OCI-LY7 (cell line): ENCODE data around the gene ZBTB8OS. TPM values are rescaled to one million over a fixed set of nuclear protein-coding genes. Genes with fewer than 3 reads are reported as not detected.

Experiments used
- BruUV-seq: library from RNA; stranded (reverse); fragments of 400-500 nt; replicated peaks from 2 replicates; lab custom pipeline; 2021; lab: Mats Ljungman, UMichigan
- CTCF ChIA-PET: fragments of 300-600 bp; sonication (Branson Sonifier 250); formaldehyde crosslinking; loops from one replicate; lab custom pipeline; 2022; ENCODE audit warnings: antibody characterized with exemption; ENCODE audit not compliant: unreplicated experiment; lab: Charles Lee
- POLR2A ChIA-PET: fragments of 300-600 bp; sonication (Branson Sonifier 250); formaldehyde crosslinking; loops from one replicate; lab custom pipeline; 2022; ENCODE audit warnings: antibody characterized with exemption; lab: Charles Lee
- DNase-seq: peaks from one replicate; pipeline ENCODE4 v3.0.0-alpha.2; 2015; ENCODE audit warnings: low spot score
- H2AFZ ChIP-seq: fragments of 200-600 bp; sonication (generic), shearing (Covaris generic); 2 replicates; pipeline ENCODE4 v1.6.1; 2014; ENCODE audit warnings: mild to moderate bottlenecking, antibody characterized with exemption, low read length, moderate library complexity
- H3K27ac ChIP-seq: fragments of 200-600 bp; sonication (generic); 2 replicates; pipeline ENCODE4 v1.5.1; 2014; ENCODE audit warnings: mixed run types, low read depth, mild to moderate bottlenecking, moderate library complexity, low read length, inconsistent platforms; ENCODE audit not compliant: poor library complexity, severe bottlenecking
- H3K36me3 ChIP-seq: fragments of 200-600 bp; sonication (generic); 2 replicates; pipeline ENCODE4 v1.6.1; 2014; ENCODE audit warnings: mild to moderate bottlenecking, antibody characterized with exemption, low read length, moderate library complexity, mixed read lengths; ENCODE audit not compliant: insufficient read depth
- H3K4me1 ChIP-seq: fragments of 200-600 bp; sonication (generic); 2 replicates; pipeline ENCODE4 v1.5.1; 2014; ENCODE audit warnings: mild to moderate bottlenecking, low read length; ENCODE audit not compliant: insufficient read depth, poor library complexity, severe bottlenecking
- H3K4me2 ChIP-seq: fragments of 200-600 bp; sonication (generic); 2 replicates; pipeline ENCODE4 v1.6.1; 2014; ENCODE audit warnings: mild to moderate bottlenecking, low read length
- H3K4me3 ChIP-seq: fragments of 200-600 bp; sonication (generic); 2 replicates; pipeline ENCODE4 v1.5.1; 2014; ENCODE audit warnings: mild to moderate bottlenecking, low read depth, low read length; ENCODE audit not compliant: poor library complexity, severe bottlenecking
- H3K79me2 ChIP-seq: fragments of 200-600 bp; sonication (generic); 2 replicates; pipeline ENCODE4 v1.6.1; 2016; ENCODE audit warnings: low read depth, mild to moderate bottlenecking, low read length, moderate library complexity, mixed read lengths; ENCODE audit not compliant: insufficient read depth
- H3K9me2 ChIP-seq: fragments of 200-600 bp; sonication (generic); 2 replicates; pipeline ENCODE4 v1.6.1; 2016; ENCODE audit warnings: mild to moderate bottlenecking, low read length, mixed read lengths; ENCODE audit not compliant: insufficient read depth
- H3K9me3 ChIP-seq: fragments of 200-600 bp; sonication (generic); 2 replicates; pipeline ENCODE4 v1.6.1; 2014; ENCODE audit warnings: mild to moderate bottlenecking, mixed run types, low read length, mixed read lengths
- H4K20me1 ChIP-seq: fragments of 200-600 bp; sonication (generic); 2 replicates; pipeline ENCODE4 v1.6.1; 2014; ENCODE audit warnings: mild to moderate bottlenecking, antibody characterized with exemption, low read length, moderate library complexity, mixed read lengths; ENCODE audit not compliant: insufficient read depth
- CTCF ChIP-seq: fragments of 200-600 bp; sonication (generic); conservative IDR thresholded peaks from 2 replicates; pipeline ENCODE4 v1.5.1; 2014; ENCODE audit warnings: mild to moderate bottlenecking, antibody characterized with exemption, low read length, moderate library complexity, mixed read lengths
- EZH2phosphoT487 ChIP-seq: fragments of 200-600 bp; sonication (generic); IDR thresholded peaks from 2 replicates; pipeline ENCODE4 v1.6.1; 2018; ENCODE audit warnings: low read depth, borderline replicate concordance, mild to moderate bottlenecking, mixed run types, antibody characterized with exemption, low read length, moderate library complexity, mixed read lengths
- intact Hi-C: fragments of 100-400 bp; cut with micrococcal nuclease; formaldehyde crosslinking; loops from one replicate; pipeline ENCODE4 v1.10.0; 2022; ENCODE audit not compliant: unreplicated experiment
- total RNA-seq, 2 experiments: library from RNA; depleted of rRNA in 1 of 2; stranded (reverse); fragments of >200 nt in 1 of 2; shearing (Covaris generic) in 1 of 2; gene quantifications; 2 replicates each; pipeline ENCODE4 v1.2.3, GENCODE V29; 2014 to 2022

Gene ZBTB8OS
- total RNA-seq, 2 experiments from 2014 or later = 57.5 to 119 TPM

- ChIA-PET CTCF (no interaction called here), POLR2A (interaction anchor here (0.6 to 1.4 kb wide), 2 partner anchors 11 to 22 kb away, joined by 3 to 8 read pairs; no protein-coding TSS in a partner anchor)
- Histone ChIP-seq H3K9me3 (no peaks in the 10 kb centered on the region), H3K4me2 (no peak overlapping the region), H3K4me1 (peaks cover 25% of the 10 kb centered on the region), H3K79me2 (peaks cover 94% of the 10 kb centered on the region), H2AFZ (no peak overlapping the region), H3K9me2 (no peaks in the 10 kb centered on the region), H3K27ac (no peak overlapping the region), H3K4me3 (no peak overlapping the region), H3K36me3 (peaks cover 98% of the 10 kb centered on the region), H4K20me1 (peaks cover 6% of the 10 kb centered on the region)
- BruUV-seq = no TSS peak
- no peak for TF ChIP-seq EZH2phosphoT487
- no peak for DNase-seq
- intact Hi-C loops = no loop called here
These were observed 9.2 kb upstream of the ZBTB8OS start for GRCh38 chr1:32659581-32659980.

- TF ChIP-seq EZH2phosphoT487 = no peak
- peak; percentile 30 for TF ChIP-seq CTCF
- peak overlapping the region; percentile 81 for H3K4me2 ChIP-seq
- H3K36me3 ChIP-seq = peaks cover 67% of the 10 kb centered on the region
- POLR2A ChIA-PET = interaction anchor here (0.5 to 1.5 kb wide), 3 partner anchors 8 to 1855 kb away, joined by 3 to 5 read pairs (median 3); no protein-coding TSS in a partner anchor
- peak overlapping the region; percentile 82 for H3K4me3 ChIP-seq
- peaks cover 49% of the 10 kb centered on the region for H3K4me1 ChIP-seq
- H3K9me2 ChIP-seq = no peaks in the 10 kb centered on the region
- peaks cover 85% of the 10 kb centered on the region for H3K79me2 ChIP-seq
- CTCF ChIA-PET = no interaction called here
- intact Hi-C loops = no loop called here
- H2AFZ ChIP-seq = no peak overlapping the region
- H4K20me1 ChIP-seq = peaks cover 18% of the 10 kb centered on the region; the same call in 1 of the 2 replicates
- BruUV-seq = no TSS peak
- no peaks in the 10 kb centered on the region for H3K9me3 ChIP-seq
- H3K27ac ChIP-seq = peak overlapping the region; percentile 96
- DNase-seq = peak; percentile 10
These were observed 2.1 kb upstream of the ZBTB8OS start for GRCh38 chr1:32652244-32652962.

GRCh38 chr1:32651461-32652073 is 1.2 kb upstream of the ZBTB8OS start:
- Histone ChIP-seq H3K79me2 (peaks cover 85% of the 10 kb centered on the region), H2AFZ (0 out of 2 replicates have a peak overlapping the region, but pooled peaks have one; percentile 12), H4K20me1 (peaks cover 12% of the 10 kb centered on the region; the same call in 1 of the 2 replicates), H3K9me3 (no peaks in the 10 kb centered on the region), H3K4me2 (peak overlapping the region; percentile 81), H3K4me1 (peaks cover 56% of the 10 kb centered on the region), H3K36me3 (peaks cover 58% of the 10 kb centered on the region), H3K9me2 (no peaks in the 10 kb centered on the region), H3K4me3 (peak overlapping the region; percentile 82), H3K27ac (peak overlapping the region; percentile 96)
- TF ChIP-seq EZH2phosphoT487 (no peak), CTCF (no peak)
- BruUV-seq = no TSS peak
- POLR2A ChIA-PET = interaction anchor here (0.5 to 1.4 kb wide), 10 partner anchors 12 to 1856 kb away, joined by 3 to 8 read pairs (median 4); no protein-coding TSS in a partner anchor
- DNase-seq = peak; percentile 69
- intact Hi-C loops = no loop called here
- CTCF ChIA-PET = interaction anchor here (0.6 kb wide), 1 partner anchor 34 kb away, joined by 3 read pairs; no protein-coding TSS in a partner anchor
